ENCODE measurements around the gene DGCR6L.

GRCh38 chr22:20292673-20293232 lies 27.1 kb downstream of the DGCR6L start:
- no peak for TF ChIP-seq CREB1 (CRISPR knock-in tag; IDR thresholded peaks at IDR 0.05)
- no peak for TF ChIP-seq GTF2I (CRISPR knock-in tag; conservative IDR thresholded peaks at IDR 0.05)
- no peak for TF ChIP-seq ELF4 (CRISPR knock-in tag; IDR thresholded peaks at IDR 0.05; ENCODE audit: low read depth)
- no peak for TF ChIP-seq IRF2 (CRISPR knock-in tag; IDR thresholded peaks at IDR 0.05; ENCODE audit: borderline replicate concordance, low read depth)
- TF ChIP-seq CTCF (IDR thresholded peaks at IDR 0.05) = no peak
- no peak for TF ChIP-seq ATF1 (CRISPR knock-in tag; IDR thresholded peaks at IDR 0.05)
- no peak for TF ChIP-seq AFF4 (CRISPR knock-in tag; IDR thresholded peaks at IDR 0.05; ENCODE audit: borderline replicate concordance)
- TF ChIP-seq ESRRA (CRISPR knock-in tag; IDR thresholded peaks at IDR 0.05; ENCODE audit: borderline replicate concordance) = no peak
- TF ChIP-seq SP1 (CRISPR knock-in tag; conservative IDR thresholded peaks at IDR 0.05) = no peak
- no peak for TF ChIP-seq CREM (CRISPR knock-in tag; IDR thresholded peaks at IDR 0.05)
- TF ChIP-seq ERG (CRISPR knock-in tag; IDR thresholded peaks at IDR 0.05) = no peak

Data from WTC11 (cell line).